HG03196 (cell line): ENCODE results near the gene ESRP2.
A peak's percentile ranks its signal among the peaks of the same experiment; 100 is the strongest.

Source experiments
- ATAC-seq: cut with Tn5 transposase; IDR thresholded peaks from one replicate; pipeline ENCODE4 v1.9.1; 2021; ENCODE audit not compliant: unreplicated experiment

ESRP2 gene

GRCh38 chr16:68235887-68236136, at the start of gene ESRP2:
Gene ESRP2 (minus strand): TSS chr16:68236127. CDS start chr16:68236045, 82 bp downstream.
- no peak for ATAC-seq

DNA sequence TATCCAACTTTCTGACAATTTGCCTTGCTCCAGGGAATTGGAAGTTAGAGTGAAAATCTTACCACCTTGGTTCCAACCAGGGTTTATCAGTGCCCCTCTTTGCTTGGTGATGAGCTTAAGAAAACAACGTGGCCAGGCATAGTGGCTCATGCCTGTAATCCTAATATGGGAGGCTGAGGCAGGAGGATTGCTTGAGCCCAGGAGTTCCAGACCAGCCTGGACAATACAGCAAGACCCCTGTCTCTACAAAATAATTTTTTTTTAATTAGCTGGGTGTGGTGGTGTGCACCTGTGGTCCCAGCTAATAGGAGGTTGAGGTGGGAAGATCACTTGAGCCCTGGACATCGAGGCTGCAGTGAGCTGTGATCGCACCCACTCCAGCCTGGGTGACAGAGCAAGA, 49.8 kb upstream of the ESRP2 start:
- no peak for ATAC-seq

DNA sequence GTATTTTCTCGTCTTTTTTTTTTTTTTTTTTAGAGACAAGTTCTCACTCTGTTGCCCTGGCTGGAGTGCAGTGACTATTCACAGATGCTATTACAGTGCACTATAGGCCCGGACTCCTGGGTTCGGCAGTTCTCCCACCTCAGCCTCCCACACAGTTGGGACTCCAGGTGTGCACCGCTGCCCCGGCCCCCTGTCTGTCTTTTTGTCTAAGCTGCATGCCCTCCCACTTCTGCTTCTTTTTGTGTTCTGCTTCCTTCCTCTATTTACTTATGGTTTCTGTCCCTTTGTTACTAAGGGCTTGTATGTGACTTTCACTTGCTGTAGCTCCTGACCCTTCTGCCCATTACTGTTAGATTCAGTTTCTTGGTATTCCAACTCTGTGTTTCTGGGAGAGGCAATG, 48.9 kb upstream of the ESRP2 start:
- ATAC-seq, result peak; percentile 42

DNA sequence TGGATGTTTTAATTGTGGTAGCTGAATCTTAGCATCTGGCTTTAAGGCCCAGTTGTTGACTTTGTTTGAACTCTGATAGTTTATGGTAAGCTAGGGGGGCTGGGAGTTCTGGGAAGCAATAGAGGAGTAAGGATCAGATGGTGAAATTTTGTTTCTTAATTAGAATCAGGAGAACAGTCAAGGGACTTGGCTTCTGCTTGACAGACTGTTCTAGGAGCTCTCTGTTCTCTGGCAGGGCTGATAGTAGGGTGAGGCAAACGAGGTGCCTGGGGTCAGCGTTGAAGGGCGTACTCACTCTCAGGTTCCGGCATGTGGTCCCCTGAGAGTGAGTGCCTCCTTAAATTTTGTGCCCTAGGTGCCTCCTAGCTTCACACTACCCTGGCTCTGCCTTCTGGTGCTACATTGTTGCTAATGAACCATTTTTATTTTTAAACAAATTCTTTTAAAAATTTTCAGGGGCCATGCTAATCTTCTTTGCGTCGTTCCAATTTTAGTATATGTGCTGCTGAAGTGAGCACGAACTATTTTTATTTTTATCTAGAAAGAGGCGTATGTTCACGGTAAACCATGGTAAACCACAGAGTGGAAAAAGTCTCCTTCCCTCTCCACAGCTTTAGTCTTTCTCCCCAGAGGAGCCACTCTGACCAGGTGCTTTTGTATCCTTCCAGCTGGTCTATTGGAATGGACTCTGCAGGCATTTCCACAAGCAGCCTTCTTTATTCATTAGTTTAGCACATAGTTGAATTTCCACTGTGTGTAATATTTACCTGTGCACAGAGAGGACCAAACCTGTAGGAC, 48.1 kb upstream of the ESRP2 start:
- no peak for ATAC-seq

DNA sequence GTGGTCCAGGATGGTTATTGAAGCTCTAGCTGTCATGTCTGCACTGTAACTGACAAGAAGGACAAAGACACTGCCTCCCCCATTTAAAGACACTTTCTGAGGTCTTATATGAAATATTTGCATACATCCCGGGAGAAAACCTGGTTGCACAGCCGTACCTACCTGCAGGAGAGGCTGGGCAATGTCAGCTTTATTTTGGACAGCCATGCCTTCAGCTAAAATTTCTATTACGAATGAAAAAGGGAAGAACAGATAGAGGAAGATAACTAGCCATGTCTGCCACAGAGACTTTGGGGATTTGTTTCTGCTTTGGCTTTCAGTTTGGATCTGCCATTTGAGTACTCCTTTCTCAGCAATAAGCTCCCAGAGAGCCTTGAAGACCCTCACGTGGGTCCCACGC, 47.4 kb upstream of the ESRP2 start:
- no peak for ATAC-seq

DNA sequence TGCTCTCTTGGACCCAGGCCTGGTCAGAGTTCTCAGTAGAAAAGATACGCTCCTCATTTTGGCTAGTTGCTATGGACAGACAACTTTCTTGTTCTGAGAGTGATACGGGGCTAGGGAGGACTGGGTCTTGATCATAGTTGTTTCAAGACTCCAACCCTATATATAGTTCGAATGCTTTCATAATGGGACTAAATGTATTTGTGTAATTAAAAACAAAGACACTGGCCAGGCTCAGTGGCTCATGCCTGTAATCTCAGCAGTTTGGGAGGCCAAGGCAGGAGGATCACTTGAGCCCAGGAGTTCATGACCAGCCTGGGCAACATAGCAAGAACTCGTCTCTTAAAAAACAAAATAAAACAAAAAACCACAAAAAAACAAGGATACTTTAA, 46.1 kb upstream of the ESRP2 start:
- no peak for ATAC-seq

- ATAC-seq, result no peak
Observed at GRCh38 chr16:68281368-68282063, 45.6 kb upstream of the ESRP2 start.

- no peak for ATAC-seq
Observed at GRCh38 chr16:68279726-68280558, 44.0 kb upstream of the ESRP2 start.

GRCh38 chr16:68276223-68276622, 40.3 kb upstream of the ESRP2 start:
- no peak for ATAC-seq

DNA sequence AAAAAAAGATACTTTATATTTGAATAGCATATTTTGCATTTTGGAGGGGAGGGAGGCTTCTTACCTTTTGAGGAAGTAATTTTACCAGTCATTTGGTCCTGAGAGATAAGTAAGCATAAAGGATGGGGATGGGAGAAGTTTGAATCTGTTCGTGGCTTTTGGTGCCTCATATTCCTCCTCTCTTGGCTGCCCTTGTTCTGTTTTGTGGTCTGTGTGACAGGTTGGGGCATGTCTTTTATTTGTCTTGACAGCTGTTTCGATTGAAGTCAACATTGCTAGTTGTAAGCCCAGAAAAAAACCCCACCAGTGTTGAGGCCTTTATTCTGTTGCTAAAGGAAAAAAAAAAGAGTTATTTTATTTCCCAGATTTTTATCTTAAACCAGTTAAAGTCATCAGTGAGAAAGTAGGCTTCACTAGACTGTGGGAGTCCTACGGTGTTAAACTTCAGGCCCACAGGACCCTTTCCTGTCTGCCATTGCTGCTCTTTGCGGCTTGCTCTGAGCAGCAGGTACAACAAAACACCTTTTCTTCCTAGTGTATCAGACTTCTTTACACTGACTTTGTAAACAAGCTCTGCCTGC, 39.8 kb upstream of the ESRP2 start:
- ATAC-seq, result no peak

GRCh38 chr16:68274441-68274840, 38.5 kb upstream of the ESRP2 start:
- ATAC-seq, result no peak

- no peak for ATAC-seq
Observed at GRCh38 chr16:68273896-68274295, 38.0 kb upstream of the ESRP2 start.

GRCh38 chr16:68273459-68273858, 37.5 kb upstream of the ESRP2 start:
- no peak for ATAC-seq

DNA sequence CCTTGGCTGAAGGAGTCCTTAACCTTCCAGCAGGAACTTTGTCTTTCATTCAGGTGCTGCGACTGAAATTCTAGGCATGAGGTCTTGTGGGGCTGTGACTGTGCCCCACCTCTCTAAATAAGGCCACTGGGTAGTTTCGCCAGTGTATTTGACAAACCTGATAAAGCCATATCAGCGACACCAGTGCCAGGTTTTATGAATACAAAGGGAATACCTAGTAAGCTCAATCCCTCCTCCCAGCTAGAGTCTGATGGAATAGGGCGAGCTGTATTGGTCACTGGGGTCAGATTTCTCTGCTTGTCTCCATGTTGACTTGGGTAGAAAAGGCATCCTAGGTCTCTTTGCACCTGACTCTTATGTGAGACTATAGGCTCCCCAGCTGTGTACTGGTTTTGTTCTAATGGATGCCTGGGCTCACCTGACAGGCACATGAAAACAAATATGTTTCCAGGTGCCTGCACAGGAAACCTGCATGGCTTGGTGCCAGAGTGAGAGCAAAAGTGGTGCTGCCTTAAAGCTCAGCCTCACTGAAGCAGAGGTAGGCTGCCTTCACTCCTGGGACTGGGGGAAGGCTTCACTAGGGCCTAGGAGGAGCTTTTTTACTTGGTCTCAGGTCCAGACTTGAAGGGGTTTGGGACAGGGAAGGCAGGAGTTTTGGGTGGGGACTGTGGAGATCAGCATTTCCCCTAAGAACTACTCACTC, 36.7 kb upstream of the ESRP2 start:
- ATAC-seq, result no peak

DNA sequence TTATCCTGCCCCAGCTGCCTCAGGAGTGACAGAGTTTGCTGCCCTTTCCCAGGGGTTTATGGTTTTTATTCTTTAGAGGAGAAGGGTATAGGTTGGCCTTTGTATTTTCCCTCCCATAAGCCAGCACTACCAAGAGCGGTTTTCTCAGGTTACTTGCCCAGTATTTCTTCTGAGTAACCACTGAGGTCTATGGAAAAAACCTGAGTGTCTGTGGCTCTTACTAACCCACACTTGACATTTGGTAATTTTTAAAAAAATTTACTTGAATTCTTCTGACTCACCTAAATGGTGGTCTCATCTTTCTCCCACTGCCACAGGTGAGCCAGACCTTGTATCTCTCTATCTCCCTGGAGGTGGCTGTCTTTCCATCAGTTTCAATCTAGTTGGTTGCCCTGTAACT, 34.4 kb upstream of the ESRP2 start:
- ATAC-seq, result no peak

DNA sequence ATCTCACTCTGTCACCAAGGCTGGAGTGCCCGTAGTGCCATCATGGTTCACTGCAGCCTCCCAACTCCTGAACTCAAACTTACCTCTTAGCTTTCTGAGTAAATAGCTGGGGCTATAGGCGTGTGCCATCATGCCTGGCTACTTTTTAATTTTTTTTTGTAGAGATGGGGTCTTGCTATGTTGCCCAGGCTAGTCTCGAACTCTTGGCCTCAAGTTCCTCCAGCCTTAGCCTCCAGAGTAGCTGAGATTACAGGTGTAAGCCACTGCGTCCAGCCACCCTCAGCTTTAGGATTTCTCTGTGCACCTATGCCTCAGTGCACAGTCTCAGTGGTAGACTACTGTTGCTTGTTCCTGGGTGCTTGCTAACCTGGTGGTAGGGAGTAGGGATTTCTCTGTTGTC, 33.9 kb upstream of the ESRP2 start:
- no peak for ATAC-seq

- no peak for ATAC-seq
Observed at GRCh38 chr16:68267612-68268405, 31.9 kb upstream of the ESRP2 start.

GRCh38 chr16:68265078-68265920, 29.4 kb upstream of the ESRP2 start:
- no peak for ATAC-seq
